ENCODE results near the gene PHF23. TPM values are rescaled to one million over a fixed set of nuclear protein-coding genes. Genes with fewer than 3 reads are reported as not detected.
A peak's percentile ranks its signal among the peaks of the same experiment; 100 is the strongest.

PHF23 gene
- total and polyA plus RNA-seq, 9 of the 15 experiments (the other 6 are each of a cell fraction or from before 2014, with no cell fraction given) = 7.4 to 87.5 (median 33.7) TPM

- TF ChIP-seq NFIC (IDR thresholded peaks at IDR 0.05) (0 out of 2 replicates have a peak, but pooled peaks have one; percentile 15), TFAP4 (CRISPR knock-in tag; IDR thresholded peaks at IDR 0.05; ENCODE audit: borderline replicate concordance) (peak; percentile 75), NFRKB (IDR thresholded peaks at IDR 0.05; ENCODE audit: low read depth) (no peak), ZZZ3 (IDR thresholded peaks at IDR 0.05) (no peak), MAZ (CRISPR knock-in tag; conservative IDR thresholded peaks at IDR 0.05 in 1 of 2, IDR thresholded peaks at IDR 0.05 in 1 of 2) (peak; percentile 47 to 52; a peak in 2 of 4 replicates), POLR2H (tag; IDR thresholded peaks at IDR 0.05; ENCODE audit: low read depth) (0 out of 2 replicates have a peak, but pooled peaks have one; percentile 48), ZBTB1 (CRISPR knock-in tag; IDR thresholded peaks at IDR 0.05; ENCODE audit: borderline replicate concordance, low read depth) (peak; percentile 54; the same call in 1 of the 2 replicates), FOXM1 (IDR thresholded peaks at IDR 0.05; ENCODE audit: low read depth) (no peak), FOXM1 (CRISPR knock-in tag; IDR thresholded peaks at IDR 0.05; ENCODE audit: low read depth) (0 out of 2 replicates have a peak, but pooled peaks have one; percentile 7), PCBP1 (IDR thresholded peaks at IDR 0.05; ENCODE audit: low read depth, low read length, poor library complexity, severe bottlenecking) (peak; percentile 73), GABPB1 (CRISPR knock-in tag; IDR thresholded peaks at IDR 0.05) (peak; percentile 19; the same call in 1 of the 2 replicates), RBFOX2 (IDR thresholded peaks at IDR 0.05; ENCODE audit: low read depth, low read length) (peak; percentile 75)
Observed at GRCh38 chr17:7237761-7238419, 1.4 kb downstream of the PHF23 start (continued).

Measured in K562 (cell line).